OCI-LY1 (cell line): ENCODE results near the gene SLC50A1.

Experiments
- H2AFZ ChIP-seq: fragments of 200-600 bp; sonication (generic), shearing (Covaris generic); 2 replicates; pipeline ENCODE4 v1.6.0; 2014; ENCODE audit warnings: antibody characterized with exemption, mild to moderate bottlenecking, low read length
- H3F3A ChIP-seq: fragments of 200-600 bp; sonication (generic), shearing (Covaris generic); 2 replicates; pipeline ENCODE4 v1.6.0; 2014; ENCODE audit warnings: mild to moderate bottlenecking, antibody characterized with exemption, low read length, moderate library complexity; ENCODE audit not compliant: insufficient read depth
- H3K27ac ChIP-seq: fragments of 200-600 bp; sonication (generic); 2 replicates; pipeline ENCODE4 v1.5.1; 2014; ENCODE audit warnings: low read length, mixed run types, mild to moderate bottlenecking, low read depth; ENCODE audit not compliant: poor library complexity, severe bottlenecking
- H3K27me3 ChIP-seq: fragments of 200-600 bp; sonication (generic); 2 replicates; pipeline ENCODE4 v1.6.0; 2014; ENCODE audit warnings: antibody characterized with exemption, mild to moderate bottlenecking, low read length, moderate library complexity; ENCODE audit not compliant: insufficient read depth
- H3K36me3 ChIP-seq: fragments of 200-600 bp; sonication (generic); 2 replicates; pipeline ENCODE4 v1.6.1; 2014; ENCODE audit warnings: mild to moderate bottlenecking, antibody characterized with exemption, low read length, moderate library complexity, mixed read lengths; ENCODE audit not compliant: insufficient read depth
- H3K4me1 ChIP-seq: fragments of 200-600 bp; sonication (generic); 2 replicates; pipeline ENCODE4 v1.5.1; 2014; ENCODE audit warnings: mild to moderate bottlenecking, low read length, moderate library complexity; ENCODE audit not compliant: insufficient read depth, severe bottlenecking
- H3K4me2 ChIP-seq: fragments of 200-600 bp; sonication (generic), shearing (Covaris generic); 2 replicates; pipeline ENCODE4 v1.6.1; 2014; ENCODE audit warnings: low read length
- H3K4me3 ChIP-seq: fragments of 200-600 bp; sonication (generic); 2 replicates; pipeline ENCODE4 v1.5.1; 2014; ENCODE audit warnings: low read length, low read depth, mild to moderate bottlenecking, mixed read lengths; ENCODE audit not compliant: poor library complexity, severe bottlenecking
- H3K79me2 ChIP-seq: fragments of 200-600 bp; shearing (Covaris generic); 2 replicates; pipeline ENCODE4 v1.6.1; 2016; ENCODE audit warnings: mixed run types, low read length, mixed read lengths; ENCODE audit not compliant: insufficient read depth
- H3K9ac ChIP-seq: fragments of 200-600 bp; sonication (generic), shearing (Covaris generic); 2 replicates; pipeline ENCODE4 v1.6.1; 2014; ENCODE audit warnings: mild to moderate bottlenecking, low read length, mixed read lengths
- H3K9me2 ChIP-seq: fragments of 200-600 bp; sonication (generic), shearing (Covaris generic); 2 replicates; pipeline ENCODE4 v1.6.1; 2014; ENCODE audit warnings: low read depth, mild to moderate bottlenecking, low read length, mixed read lengths
- H3K9me3 ChIP-seq: fragments of 200-600 bp; shearing (Covaris generic); 2 replicates; pipeline ENCODE4 v1.6.1; 2014; ENCODE audit warnings: low read length, mixed read lengths
- H4K20me1 ChIP-seq: fragments of 200-600 bp; sonication (generic), shearing (Covaris generic); 2 replicates; pipeline ENCODE4 v1.6.0; 2016; ENCODE audit warnings: mild to moderate bottlenecking, low read length; ENCODE audit not compliant: insufficient read depth
- EZH2 ChIP-seq: fragments of 200-600 bp; sonication (generic), shearing (Covaris generic); IDR thresholded peaks from 2 replicates; pipeline ENCODE4 v1.8.0; 2017; ENCODE audit warnings: borderline replicate concordance, mixed run types, mild to moderate bottlenecking, antibody characterized with exemption, low read length, moderate library complexity, mixed read lengths
- TF ChIP-seq, protein P1 (sequence below): fragments of 200-600 bp; sonication (generic), shearing (Covaris generic); IDR thresholded peaks from 2 replicates; pipeline ENCODE4 v1.5.1; 2017; ENCODE audit warnings: mild to moderate bottlenecking, antibody characterized with exemption, low read length, moderate library complexity, mixed read lengths

Gene SLC50A1

DNA sequence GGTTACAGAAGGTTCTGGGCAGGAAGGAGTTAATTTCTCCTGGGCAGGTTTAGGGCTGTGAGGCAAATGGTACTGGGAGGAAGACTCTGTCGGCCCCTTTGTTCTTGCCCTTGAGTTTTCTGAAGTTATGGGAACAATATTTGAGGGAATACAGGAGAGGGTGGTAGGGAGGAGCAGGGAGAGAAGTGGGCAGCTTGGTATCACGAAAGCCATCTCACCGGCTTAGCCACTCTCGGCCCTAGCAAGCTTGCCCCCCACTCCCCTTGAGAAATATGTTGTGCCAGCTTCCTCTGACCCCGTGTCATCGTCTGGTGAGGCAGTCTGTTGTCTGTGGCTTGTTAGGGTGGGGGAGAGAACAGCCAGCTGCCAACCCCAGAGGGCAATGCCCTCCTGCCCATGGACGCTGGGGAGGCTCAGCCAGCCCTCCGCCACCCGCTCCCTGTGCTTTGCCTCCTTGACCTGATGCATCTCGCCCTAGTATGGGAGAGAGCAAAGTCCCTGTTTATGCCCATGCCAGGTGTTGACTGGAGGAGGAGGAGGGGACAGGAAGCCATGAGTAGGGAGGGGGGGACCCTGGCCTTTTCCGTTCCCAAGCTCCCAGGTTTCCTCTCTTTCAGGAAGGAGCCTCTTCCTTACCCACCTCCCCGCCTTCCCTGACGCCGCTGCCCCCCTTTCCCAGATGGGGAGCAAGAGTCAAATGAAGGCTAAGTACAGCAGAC, 6.7 kb upstream of the SLC50A1 start:
- 0 out of 2 replicates have a peak, but pooled peaks cover 8% of the 10 kb centered on the region for H3K27me3 ChIP-seq
- TF ChIP-seq EZH2 = no peak
- TF ChIP-seq, protein P1, sequence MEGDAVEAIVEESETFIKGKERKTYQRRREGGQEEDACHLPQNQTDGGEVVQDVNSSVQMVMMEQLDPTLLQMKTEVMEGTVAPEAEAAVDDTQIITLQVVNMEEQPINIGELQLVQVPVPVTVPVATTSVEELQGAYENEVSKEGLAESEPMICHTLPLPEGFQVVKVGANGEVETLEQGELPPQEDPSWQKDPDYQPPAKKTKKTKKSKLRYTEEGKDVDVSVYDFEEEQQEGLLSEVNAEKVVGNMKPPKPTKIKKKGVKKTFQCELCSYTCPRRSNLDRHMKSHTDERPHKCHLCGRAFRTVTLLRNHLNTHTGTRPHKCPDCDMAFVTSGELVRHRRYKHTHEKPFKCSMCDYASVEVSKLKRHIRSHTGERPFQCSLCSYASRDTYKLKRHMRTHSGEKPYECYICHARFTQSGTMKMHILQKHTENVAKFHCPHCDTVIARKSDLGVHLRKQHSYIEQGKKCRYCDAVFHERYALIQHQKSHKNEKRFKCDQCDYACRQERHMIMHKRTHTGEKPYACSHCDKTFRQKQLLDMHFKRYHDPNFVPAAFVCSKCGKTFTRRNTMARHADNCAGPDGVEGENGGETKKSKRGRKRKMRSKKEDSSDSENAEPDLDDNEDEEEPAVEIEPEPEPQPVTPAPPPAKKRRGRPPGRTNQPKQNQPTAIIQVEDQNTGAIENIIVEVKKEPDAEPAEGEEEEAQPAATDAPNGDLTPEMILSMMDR = no peak
- H2AFZ ChIP-seq = no peak overlapping the region
- H3K9ac ChIP-seq = no peak overlapping the region
- no peaks in the 10 kb centered on the region for H4K20me1 ChIP-seq
- no peak overlapping the region for H3K27ac ChIP-seq
- H3K4me2 ChIP-seq = no peak overlapping the region
- H3K9me3 ChIP-seq = no peaks in the 10 kb centered on the region
- no peaks in the 10 kb centered on the region for H3K36me3 ChIP-seq
- H3K4me3 ChIP-seq = no peak overlapping the region
- H3K4me1 ChIP-seq = peaks cover 16% of the 10 kb centered on the region
- H3K79me2 ChIP-seq = no peaks in the 10 kb centered on the region
- no peaks in the 10 kb centered on the region for H3F3A ChIP-seq
- no peaks in the 10 kb centered on the region for H3K9me2 ChIP-seq

DNA sequence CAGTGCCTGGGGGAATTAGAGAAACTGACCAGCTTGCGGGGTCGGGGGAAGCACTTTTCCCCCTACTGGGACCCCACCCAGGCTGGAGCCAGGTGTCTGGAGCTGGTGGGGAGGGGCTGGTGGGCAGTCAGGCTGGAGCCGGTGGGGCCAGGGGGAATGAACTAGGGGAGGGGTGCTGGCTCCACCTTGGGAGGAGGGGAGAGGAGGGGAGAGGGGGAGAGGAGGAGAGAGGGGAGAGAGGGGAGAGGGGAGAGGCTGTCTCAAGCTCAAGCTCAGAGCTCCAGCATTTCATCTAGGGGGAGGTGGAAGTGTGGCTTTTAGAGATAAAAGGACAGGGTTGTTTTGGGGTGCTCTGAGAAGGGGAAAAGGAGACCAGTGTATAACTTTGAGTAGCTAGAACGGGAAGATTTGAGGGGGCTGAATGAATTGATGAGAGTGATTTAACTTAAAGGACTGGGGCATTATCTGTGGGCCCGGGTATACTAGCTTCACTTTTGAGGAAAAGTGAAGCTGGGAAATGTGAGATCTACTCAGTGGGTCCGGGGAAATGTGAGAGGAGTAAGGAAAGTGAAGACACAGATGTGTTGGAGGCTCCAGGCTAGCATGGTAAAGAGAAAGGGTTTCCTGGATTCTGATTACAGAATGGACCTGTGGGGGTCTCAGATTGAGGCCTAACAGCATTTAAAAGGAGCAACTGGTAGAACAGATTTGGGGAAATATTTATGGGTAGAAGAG, 5.2 kb upstream of the SLC50A1 start:
- TF ChIP-seq, protein P1 = no peak
- no peak for TF ChIP-seq EZH2
- H3F3A ChIP-seq = no peaks in the 10 kb centered on the region
- no peak overlapping the region for H3K27ac ChIP-seq
- no peak overlapping the region for H2AFZ ChIP-seq
- H3K9ac ChIP-seq = no peak overlapping the region
- H3K36me3 ChIP-seq = no peaks in the 10 kb centered on the region
- H3K9me2 ChIP-seq = no peaks in the 10 kb centered on the region
- no peak overlapping the region for H3K4me2 ChIP-seq
- H3K27me3 ChIP-seq = 0 out of 2 replicates have a peak, but pooled peaks cover 8% of the 10 kb centered on the region
- H4K20me1 ChIP-seq = no peaks in the 10 kb centered on the region
- H3K4me3 ChIP-seq = no peak overlapping the region
- H3K4me1 ChIP-seq = peaks cover 25% of the 10 kb centered on the region
- no peaks in the 10 kb centered on the region for H3K9me3 ChIP-seq
- no peaks in the 10 kb centered on the region for H3K79me2 ChIP-seq

DNA sequence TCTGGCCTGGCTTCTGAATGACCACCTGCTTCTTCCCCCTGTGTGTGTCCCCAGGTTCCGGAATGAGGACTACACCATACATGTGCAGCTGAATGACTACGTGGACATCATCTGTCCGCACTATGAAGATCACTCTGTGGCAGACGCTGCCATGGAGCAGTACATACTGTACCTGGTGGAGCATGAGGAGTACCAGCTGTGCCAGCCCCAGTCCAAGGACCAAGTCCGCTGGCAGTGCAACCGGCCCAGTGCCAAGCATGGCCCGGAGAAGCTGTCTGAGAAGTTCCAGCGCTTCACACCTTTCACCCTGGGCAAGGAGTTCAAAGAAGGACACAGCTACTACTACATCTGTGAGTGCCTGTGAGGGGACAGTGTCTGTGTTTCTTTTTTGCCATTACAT, 4.4 kb upstream of the SLC50A1 start:
- Histone ChIP-seq H3K9me3 (no peaks in the 10 kb centered on the region), H3K27ac (no peak overlapping the region), H3K9me2 (no peaks in the 10 kb centered on the region), H3K27me3 (no peaks in the 10 kb centered on the region), H3K79me2 (no peaks in the 10 kb centered on the region), H3K4me2 (no peak overlapping the region), H3K4me1 (peaks cover 25% of the 10 kb centered on the region), H3F3A (no peaks in the 10 kb centered on the region), H3K4me3 (no peak overlapping the region), H4K20me1 (no peaks in the 10 kb centered on the region), H3K36me3 (no peaks in the 10 kb centered on the region), H2AFZ (no peak overlapping the region), H3K9ac (no peak overlapping the region)
- no peak for TF ChIP-seq EZH2
- TF ChIP-seq, protein P1 = no peak
